Measurements from ENCODE around the gene LRP2. TPM values are rescaled to one million over a fixed set of nuclear protein-coding genes. Genes with fewer than 3 reads are reported as not detected.

Gene LRP2
- total RNA-seq, 1 donor from 2014 or later = 29.4 TPM

DNA sequence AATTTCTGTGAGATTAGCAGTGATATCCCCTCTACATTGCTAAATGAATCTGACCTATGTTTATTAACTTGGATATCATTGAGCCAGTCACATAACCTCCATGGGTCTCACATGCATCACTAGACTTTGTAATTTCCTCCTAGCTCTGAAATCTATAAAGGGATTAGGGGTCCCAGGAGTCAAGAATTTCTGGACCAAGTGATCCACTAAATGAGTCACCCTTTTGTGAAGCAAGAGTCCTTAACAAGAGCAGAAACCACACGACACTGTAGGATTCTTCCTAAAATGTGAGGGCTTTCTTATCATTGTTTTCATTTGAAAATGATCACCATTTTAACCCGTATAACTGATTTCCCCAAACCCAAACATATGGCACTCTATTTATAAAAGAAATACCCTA, 202.6 kb downstream of the LRP2 start:
- no peaks in the 10 kb centered on the region for H3K4me1 Mint-ChIP-seq
- peaks cover 21% of the 10 kb centered on the region for H3K36me3 Mint-ChIP-seq (ENCODE audit: low read depth)
- peaks cover under 1% of the 10 kb centered on the region for H3K9me3 Mint-ChIP-seq
- DNase-seq (ENCODE audit: low read depth, low spot score) = no peak
- no peaks in the 10 kb centered on the region for H3K27me3 Mint-ChIP-seq (ENCODE audit: low read depth)
- H3K27ac Mint-ChIP-seq (ENCODE audit: unreplicated experiment) = no peak overlapping the region
- no peak overlapping the region for H3K4me3 Mint-ChIP-seq
- TF ChIP-seq, protein P1, sequence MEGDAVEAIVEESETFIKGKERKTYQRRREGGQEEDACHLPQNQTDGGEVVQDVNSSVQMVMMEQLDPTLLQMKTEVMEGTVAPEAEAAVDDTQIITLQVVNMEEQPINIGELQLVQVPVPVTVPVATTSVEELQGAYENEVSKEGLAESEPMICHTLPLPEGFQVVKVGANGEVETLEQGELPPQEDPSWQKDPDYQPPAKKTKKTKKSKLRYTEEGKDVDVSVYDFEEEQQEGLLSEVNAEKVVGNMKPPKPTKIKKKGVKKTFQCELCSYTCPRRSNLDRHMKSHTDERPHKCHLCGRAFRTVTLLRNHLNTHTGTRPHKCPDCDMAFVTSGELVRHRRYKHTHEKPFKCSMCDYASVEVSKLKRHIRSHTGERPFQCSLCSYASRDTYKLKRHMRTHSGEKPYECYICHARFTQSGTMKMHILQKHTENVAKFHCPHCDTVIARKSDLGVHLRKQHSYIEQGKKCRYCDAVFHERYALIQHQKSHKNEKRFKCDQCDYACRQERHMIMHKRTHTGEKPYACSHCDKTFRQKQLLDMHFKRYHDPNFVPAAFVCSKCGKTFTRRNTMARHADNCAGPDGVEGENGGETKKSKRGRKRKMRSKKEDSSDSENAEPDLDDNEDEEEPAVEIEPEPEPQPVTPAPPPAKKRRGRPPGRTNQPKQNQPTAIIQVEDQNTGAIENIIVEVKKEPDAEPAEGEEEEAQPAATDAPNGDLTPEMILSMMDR (conservative IDR thresholded peaks at IDR 0.05) = no peak

DNA sequence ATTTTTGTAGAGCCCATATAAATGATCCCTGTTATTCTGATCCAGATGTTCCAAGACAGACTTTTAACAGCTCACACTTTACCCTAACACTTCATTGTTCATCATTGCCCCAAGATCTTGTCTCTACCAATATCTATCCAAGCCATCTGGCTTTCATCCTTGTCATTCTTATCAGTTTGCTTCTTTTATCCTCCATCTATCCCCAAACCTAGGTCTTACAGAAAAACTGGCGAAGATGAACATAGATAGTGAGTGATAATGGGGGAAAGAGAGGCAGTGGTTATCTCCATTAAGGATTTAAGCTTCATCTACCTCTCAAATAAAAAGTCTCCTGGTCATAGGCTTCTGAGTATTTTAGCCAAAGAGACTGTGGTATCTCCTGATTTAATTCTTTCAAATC, 203.5 kb downstream of the LRP2 start:
- no peak overlapping the region for H3K27ac Mint-ChIP-seq (ENCODE audit: unreplicated experiment)
- H3K9me3 Mint-ChIP-seq = peaks cover 6% of the 10 kb centered on the region
- no peak overlapping the region for H3K4me3 Mint-ChIP-seq
- H3K36me3 Mint-ChIP-seq (ENCODE audit: low read depth) = peaks cover 28% of the 10 kb centered on the region
- no peaks in the 10 kb centered on the region for H3K4me1 Mint-ChIP-seq
- H3K27me3 Mint-ChIP-seq (ENCODE audit: low read depth) = no peaks in the 10 kb centered on the region
- no peak for DNase-seq (ENCODE audit: low read depth, low spot score)
- TF ChIP-seq, protein P1 (conservative IDR thresholded peaks at IDR 0.05) = no peak

DNA sequence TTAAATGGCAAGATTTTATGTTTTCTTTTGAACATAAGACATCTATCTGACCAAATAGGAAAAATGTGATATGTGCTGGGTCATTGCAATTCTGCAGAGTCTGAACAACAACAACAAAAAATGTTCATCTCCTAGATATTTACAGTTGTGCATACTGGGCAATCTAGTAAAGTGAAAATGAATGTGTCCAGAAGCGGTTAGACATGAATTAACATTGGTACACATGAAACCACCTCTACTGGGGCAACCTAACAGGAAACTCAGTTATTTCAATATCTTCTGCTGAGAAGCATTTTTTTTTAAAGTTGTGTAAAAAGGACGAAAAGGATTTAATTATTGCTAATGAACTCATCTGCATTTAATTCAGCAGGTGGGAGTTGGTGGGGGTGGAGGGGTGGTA, 216.1 kb downstream of the LRP2 start:
- H3K4me3 Mint-ChIP-seq = no peak overlapping the region
- TF ChIP-seq, protein P1 (conservative IDR thresholded peaks at IDR 0.05) = no peak
- no peaks in the 10 kb centered on the region for H3K4me1 Mint-ChIP-seq
- H3K36me3 Mint-ChIP-seq (ENCODE audit: low read depth) = no peaks in the 10 kb centered on the region
- DNase-seq (ENCODE audit: low read depth, low spot score) = no peak
- no peaks in the 10 kb centered on the region for H3K27me3 Mint-ChIP-seq (ENCODE audit: low read depth)
- no peak overlapping the region for H3K27ac Mint-ChIP-seq (ENCODE audit: unreplicated experiment)
- H3K9me3 Mint-ChIP-seq = no peaks in the 10 kb centered on the region

DNA sequence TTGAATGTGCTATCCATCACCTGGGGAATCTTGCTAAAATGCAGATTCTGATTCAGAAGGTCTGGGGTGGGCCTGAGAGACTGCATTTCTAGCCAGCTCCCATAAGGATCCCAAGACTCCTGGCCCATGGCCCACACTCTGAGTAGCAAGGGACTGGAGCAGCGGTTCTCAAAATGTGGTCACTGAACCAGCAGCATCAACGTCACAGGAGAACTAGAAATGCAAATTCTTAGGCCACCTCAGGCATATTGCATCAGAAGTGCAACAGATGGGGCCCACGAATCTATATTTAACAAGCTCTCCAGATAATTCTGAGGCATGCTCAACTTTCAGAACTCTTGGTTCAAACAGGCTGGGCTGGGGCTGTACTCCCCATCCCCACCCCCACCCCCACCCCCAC, 218.3 kb downstream of the LRP2 start:
- no peak overlapping the region for H3K4me3 Mint-ChIP-seq
- H3K27ac Mint-ChIP-seq (ENCODE audit: unreplicated experiment) = no peak overlapping the region
- no peaks in the 10 kb centered on the region for H3K27me3 Mint-ChIP-seq (ENCODE audit: low read depth)
- H3K4me1 Mint-ChIP-seq = peaks cover 11% of the 10 kb centered on the region
- DNase-seq (ENCODE audit: low read depth, low spot score) = no peak
- TF ChIP-seq, protein P1 (conservative IDR thresholded peaks at IDR 0.05) = no peak
- no peaks in the 10 kb centered on the region for H3K9me3 Mint-ChIP-seq
- no peaks in the 10 kb centered on the region for H3K36me3 Mint-ChIP-seq (ENCODE audit: low read depth)

DNA sequence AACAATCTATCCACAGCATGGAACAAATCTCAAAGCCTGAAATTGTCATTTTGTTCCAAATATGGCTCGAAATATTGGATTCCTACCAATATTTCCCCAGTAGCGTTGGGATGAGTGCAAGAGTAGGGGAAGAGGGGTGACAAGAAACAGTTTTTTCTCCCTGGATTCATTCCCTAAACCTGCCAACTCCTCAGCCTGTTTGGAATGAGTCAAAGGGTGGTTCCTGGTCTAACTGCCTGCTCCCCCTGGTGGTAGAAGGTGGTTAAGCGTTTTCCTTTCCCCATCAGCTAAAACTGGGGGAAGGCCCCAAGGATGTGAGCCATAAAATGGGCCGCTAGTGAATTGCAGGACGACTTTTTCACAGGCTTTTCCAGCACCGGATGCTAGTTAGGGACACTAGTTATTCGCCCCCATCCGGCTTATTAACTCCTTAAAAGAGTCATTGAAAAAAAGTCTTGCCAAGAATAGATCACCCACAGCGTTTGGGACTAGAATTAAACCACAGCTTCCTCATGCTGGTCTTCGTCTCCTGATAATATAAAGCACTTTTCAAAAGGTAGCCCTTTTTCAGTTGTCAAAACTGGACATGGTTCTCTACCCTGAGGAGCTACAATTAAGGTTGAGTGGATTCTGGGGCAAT, 220.5 kb downstream of the LRP2 start:
- DNase-seq (ENCODE audit: low read depth, low spot score) = peak; percentile 72
- Mint-ChIP-seq H3K4me1 (peaks cover 12% of the 10 kb centered on the region), H3K27me3 (ENCODE audit: low read depth) (no peaks in the 10 kb centered on the region), H3K9me3 (no peaks in the 10 kb centered on the region), H3K27ac (ENCODE audit: unreplicated experiment) (no peak overlapping the region), H3K36me3 (ENCODE audit: low read depth) (peaks cover 3% of the 10 kb centered on the region), H3K4me3 (no peak overlapping the region)
- TF ChIP-seq, protein P1 (conservative IDR thresholded peaks at IDR 0.05) = peak; percentile 78
